WTC11 (cell line): ENCODE results near the gene MAP1B. TPM values are rescaled to one million over a fixed set of nuclear protein-coding genes. Genes with fewer than 3 reads are reported as not detected.

ENCODE experiments used
- ATAC-seq: fragments of 200-7000 bp; cut with Tn5 transposase; 2 replicates; pipeline ENCODE4 v1.10.0; 2021; ENCODE audit warnings: mild to moderate bottlenecking, moderate library complexity
- CTCF ChIA-PET: fragments of 300-600 bp; sonication (Branson Sonifier 250); formaldehyde crosslinking; loops from one replicate; lab custom pipeline; 2021; ENCODE audit warnings: antibody characterized with exemption; lab: Charles Lee
- POLR2A ChIA-PET: fragments of 350-600 bp; sonication (Branson Sonifier 250); formaldehyde crosslinking; loops from one replicate; lab custom pipeline; 2021; ENCODE audit warnings: antibody characterized with exemption; lab: Charles Lee
- DNase-seq: peaks from one replicate; pipeline ENCODE4 v3.0.0; 2021; ENCODE audit warnings: low spot score
- H3K27ac Mint-ChIP-seq: 2 replicates; pipeline ENCODE4 v1.8.0; 2021; ENCODE audit warnings: mixed read lengths
- H3K27me3 Mint-ChIP-seq: 2 replicates; pipeline ENCODE4 v1.8.0; 2021; ENCODE audit warnings: low read depth, mild to moderate bottlenecking, moderate library complexity, mixed read lengths
- H3K36me3 Mint-ChIP-seq: 2 replicates; pipeline ENCODE4 v1.8.0; 2021; ENCODE audit warnings: mixed read lengths
- H3K4me1 Mint-ChIP-seq: 2 replicates; pipeline ENCODE4 v1.8.0; 2022; ENCODE audit warnings: mixed read lengths
- H3K4me3 Mint-ChIP-seq: 2 replicates; pipeline ENCODE4 v1.8.0; 2021; ENCODE audit warnings: mild to moderate bottlenecking, moderate library complexity, mixed read lengths
- H3K9me3 Mint-ChIP-seq: 2 replicates; pipeline ENCODE4 v1.8.0; 2021; ENCODE audit warnings: mixed read lengths
- ATF1 ChIP-seq: sonication (generic); formaldehyde crosslinking; IDR thresholded peaks from 2 replicates; pipeline ENCODE4 v1.8.1; 2023; ENCODE audit warnings: mild to moderate bottlenecking, moderate library complexity, missing genetic modification reagents
- CREM ChIP-seq: sonication (generic); formaldehyde crosslinking; IDR thresholded peaks from 2 replicates; pipeline ENCODE4 v1.8.1; 2022; ENCODE audit warnings: mild to moderate bottlenecking, missing genetic modification reagents, moderate library complexity
- GRHL2 ChIP-seq: fragments of 250-450 bp; sonication (Bioruptor Pico); IDR thresholded peaks from 2 replicates; pipeline ENCODE4 v1.8.0; 2022; ENCODE audit warnings: mild to moderate bottlenecking, moderate library complexity; ENCODE audit not compliant: insufficient replicate concordance, severe bottlenecking
- NFE2L1 ChIP-seq: sonication (generic); formaldehyde crosslinking; IDR thresholded peaks from 2 replicates; pipeline ENCODE4 v1.8.1; 2023; ENCODE audit warnings: missing genetic modification reagents
- SMAD3 ChIP-seq: sonication (generic); formaldehyde crosslinking; IDR thresholded peaks from 2 replicates; pipeline ENCODE4 v1.8.0; 2022; ENCODE audit warnings: missing genetic modification reagents, mild to moderate bottlenecking, borderline replicate concordance
- SOX15 ChIP-seq: fragments of 250-450 bp; sonication (Bioruptor Pico); IDR thresholded peaks from 2 replicates; pipeline ENCODE4 v1.9.0; 2021; ENCODE audit warnings: mild to moderate bottlenecking
- ZNF423 ChIP-seq: fragments of 250-450 bp; sonication (Bioruptor Pico); IDR thresholded peaks from 2 replicates; pipeline ENCODE4 v2.1.2; 2022; ENCODE audit warnings: mild to moderate bottlenecking, moderate library complexity
- total RNA-seq: library from RNA; stranded (reverse); gene quantifications from 3 replicates; pipeline ENCODE4 v1.2.3, GENCODE V29; 2021
- TF ChIP-seq, protein P1 (sequence below): fragments of 250-450 bp; sonication (Bioruptor Pico); IDR thresholded peaks from 2 replicates; pipeline ENCODE4 v1.8.0; 2021; ENCODE audit warnings: mild to moderate bottlenecking
- TF ChIP-seq, protein P2 (sequence below): sonication (generic); formaldehyde crosslinking; IDR thresholded peaks from 2 replicates; pipeline ENCODE4 v1.8.1; 2022; ENCODE audit warnings: mild to moderate bottlenecking, moderate library complexity, missing genetic modification reagents
- TF ChIP-seq, protein P3 (sequence below): sonication (generic); formaldehyde crosslinking; IDR thresholded peaks from 2 replicates; pipeline ENCODE4 v1.8.1; 2023; ENCODE audit warnings: mild to moderate bottlenecking, moderate library complexity, missing genetic modification reagents
- TF ChIP-seq, protein P4 (sequence below): fragments of 250-450 bp; sonication (Bioruptor Pico); IDR thresholded peaks from 2 replicates; pipeline ENCODE4 v1.9.0; 2021; ENCODE audit warnings: mild to moderate bottlenecking, borderline replicate concordance
- TF ChIP-seq, protein P5 (sequence below): sonication (generic); formaldehyde crosslinking; IDR thresholded peaks from 2 replicates; pipeline ENCODE4 v1.8.0; 2022; ENCODE audit warnings: missing genetic modification reagents
- TF ChIP-seq, protein P6 (sequence below): sonication (generic); formaldehyde crosslinking; IDR thresholded peaks from 2 replicates; pipeline ENCODE4 v1.8.0; 2022; ENCODE audit warnings: mild to moderate bottlenecking, missing genetic modification reagents

MAP1B gene
- total RNA-seq, 1 experiment from 2014 or later, result 95.0 TPM

DNA sequence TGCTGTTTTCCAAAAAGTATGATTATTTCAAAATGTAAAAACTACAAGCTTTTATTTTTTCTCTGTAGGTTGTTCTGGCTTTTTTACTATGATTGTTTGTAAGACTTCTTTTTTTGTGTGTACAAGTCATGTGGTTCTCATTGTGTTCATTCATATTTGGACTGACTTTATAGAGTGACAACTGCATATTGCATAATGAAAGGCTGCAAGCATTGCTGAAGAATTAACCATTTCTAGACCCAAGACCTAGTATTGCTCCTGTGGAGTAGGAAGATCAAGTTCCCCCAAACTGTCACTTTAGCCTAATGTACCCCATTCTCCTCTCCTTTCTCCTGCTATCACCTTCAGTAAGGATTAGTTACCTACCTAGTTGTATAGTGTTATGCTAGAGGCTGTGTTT lies 10.0 kb downstream of the MAP1B start (continued):
- TF ChIP-seq, protein P1, sequence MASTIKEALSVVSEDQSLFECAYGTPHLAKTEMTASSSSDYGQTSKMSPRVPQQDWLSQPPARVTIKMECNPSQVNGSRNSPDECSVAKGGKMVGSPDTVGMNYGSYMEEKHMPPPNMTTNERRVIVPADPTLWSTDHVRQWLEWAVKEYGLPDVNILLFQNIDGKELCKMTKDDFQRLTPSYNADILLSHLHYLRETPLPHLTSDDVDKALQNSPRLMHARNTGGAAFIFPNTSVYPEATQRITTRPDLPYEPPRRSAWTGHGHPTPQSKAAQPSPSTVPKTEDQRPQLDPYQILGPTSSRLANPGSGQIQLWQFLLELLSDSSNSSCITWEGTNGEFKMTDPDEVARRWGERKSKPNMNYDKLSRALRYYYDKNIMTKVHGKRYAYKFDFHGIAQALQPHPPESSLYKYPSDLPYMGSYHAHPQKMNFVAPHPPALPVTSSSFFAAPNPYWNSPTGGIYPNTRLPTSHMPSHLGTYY (CRISPR knock-in tag), result no peak

DNA sequence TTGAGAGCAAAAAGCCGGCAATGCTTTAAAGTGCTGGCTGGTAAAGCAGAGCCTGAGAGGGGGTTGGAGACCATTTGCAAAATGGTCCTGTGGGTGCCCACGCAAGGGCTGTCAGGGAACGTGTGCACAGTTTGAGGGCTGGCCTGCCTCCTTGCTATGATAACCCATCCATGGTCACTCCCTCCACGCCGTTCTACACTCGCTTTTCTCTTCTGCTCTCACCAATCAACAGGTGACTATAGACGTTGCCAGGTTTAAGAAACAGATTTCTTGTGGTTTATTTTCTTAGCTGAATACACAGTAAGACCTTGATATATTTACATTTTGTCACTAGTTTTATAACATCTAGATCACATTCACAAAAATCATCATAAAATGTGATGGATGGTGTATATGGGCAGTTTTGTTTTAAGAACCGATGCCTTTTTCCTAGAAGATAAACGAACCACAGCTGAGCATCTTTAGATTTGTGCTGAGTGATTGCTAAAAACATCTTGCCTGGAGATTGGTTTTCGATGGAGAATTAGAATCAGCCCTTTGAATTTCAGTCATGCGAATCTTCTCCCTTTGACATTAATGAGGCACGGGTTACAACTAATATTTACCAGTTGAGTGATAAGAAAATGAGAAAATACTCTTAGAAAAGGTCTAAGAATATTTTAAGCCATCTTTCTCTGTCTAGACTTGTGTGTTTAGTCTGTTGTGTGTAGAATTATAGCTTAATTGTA lies 13.9 kb downstream of the MAP1B start:
- Mint-ChIP-seq H3K4me3 (peak overlapping the region; percentile 52; the same call in 1 of the 2 replicates), H3K27ac (peak overlapping the region; percentile 96), H3K36me3 (peaks cover 30% of the 10 kb centered on the region), H3K4me1 (peaks cover 56% of the 10 kb centered on the region), H3K9me3 (peaks cover 7% of the 10 kb centered on the region), H3K27me3 (no peaks in the 10 kb centered on the region)
- ChIA-PET POLR2A (no interaction called here), CTCF (interaction anchor here (1.3 kb wide), 1 partner anchor 11 kb away, joined by 3 read pairs; no protein-coding TSS in a partner anchor)
- no peak for TF ChIP-seq CREM (CRISPR knock-in tag)
- TF ChIP-seq ZNF423 (CRISPR knock-in tag), result no peak
- TF ChIP-seq, protein P2, sequence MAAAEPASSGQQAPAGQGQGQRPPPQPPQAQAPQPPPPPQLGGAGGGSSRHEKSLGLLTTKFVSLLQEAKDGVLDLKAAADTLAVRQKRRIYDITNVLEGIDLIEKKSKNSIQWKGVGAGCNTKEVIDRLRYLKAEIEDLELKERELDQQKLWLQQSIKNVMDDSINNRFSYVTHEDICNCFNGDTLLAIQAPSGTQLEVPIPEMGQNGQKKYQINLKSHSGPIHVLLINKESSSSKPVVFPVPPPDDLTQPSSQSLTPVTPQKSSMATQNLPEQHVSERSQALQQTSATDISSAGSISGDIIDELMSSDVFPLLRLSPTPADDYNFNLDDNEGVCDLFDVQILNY (CRISPR knock-in tag), result no peak
- TF ChIP-seq, protein P3, sequence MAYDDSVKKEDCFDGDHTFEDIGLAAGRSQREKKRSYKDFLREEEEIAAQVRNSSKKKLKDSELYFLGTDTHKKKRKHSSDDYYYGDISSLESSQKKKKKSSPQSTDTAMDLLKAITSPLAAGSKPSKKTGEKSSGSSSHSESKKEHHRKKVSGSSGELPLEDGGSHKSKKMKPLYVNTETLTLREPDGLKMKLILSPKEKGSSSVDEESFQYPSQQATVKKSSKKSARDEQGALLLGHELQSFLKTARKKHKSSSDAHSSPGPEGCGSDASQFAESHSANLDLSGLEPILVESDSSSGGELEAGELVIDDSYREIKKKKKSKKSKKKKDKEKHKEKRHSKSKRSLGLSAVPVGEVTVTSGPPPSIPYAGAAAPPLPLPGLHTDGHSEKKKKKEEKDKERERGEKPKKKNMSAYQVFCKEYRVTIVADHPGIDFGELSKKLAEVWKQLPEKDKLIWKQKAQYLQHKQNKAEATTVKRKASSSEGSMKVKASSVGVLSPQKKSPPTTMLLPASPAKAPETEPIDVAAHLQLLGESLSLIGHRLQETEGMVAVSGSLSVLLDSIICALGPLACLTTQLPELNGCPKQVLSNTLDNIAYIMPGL (CRISPR knock-in tag), result no peak
- TF ChIP-seq, protein P4, sequence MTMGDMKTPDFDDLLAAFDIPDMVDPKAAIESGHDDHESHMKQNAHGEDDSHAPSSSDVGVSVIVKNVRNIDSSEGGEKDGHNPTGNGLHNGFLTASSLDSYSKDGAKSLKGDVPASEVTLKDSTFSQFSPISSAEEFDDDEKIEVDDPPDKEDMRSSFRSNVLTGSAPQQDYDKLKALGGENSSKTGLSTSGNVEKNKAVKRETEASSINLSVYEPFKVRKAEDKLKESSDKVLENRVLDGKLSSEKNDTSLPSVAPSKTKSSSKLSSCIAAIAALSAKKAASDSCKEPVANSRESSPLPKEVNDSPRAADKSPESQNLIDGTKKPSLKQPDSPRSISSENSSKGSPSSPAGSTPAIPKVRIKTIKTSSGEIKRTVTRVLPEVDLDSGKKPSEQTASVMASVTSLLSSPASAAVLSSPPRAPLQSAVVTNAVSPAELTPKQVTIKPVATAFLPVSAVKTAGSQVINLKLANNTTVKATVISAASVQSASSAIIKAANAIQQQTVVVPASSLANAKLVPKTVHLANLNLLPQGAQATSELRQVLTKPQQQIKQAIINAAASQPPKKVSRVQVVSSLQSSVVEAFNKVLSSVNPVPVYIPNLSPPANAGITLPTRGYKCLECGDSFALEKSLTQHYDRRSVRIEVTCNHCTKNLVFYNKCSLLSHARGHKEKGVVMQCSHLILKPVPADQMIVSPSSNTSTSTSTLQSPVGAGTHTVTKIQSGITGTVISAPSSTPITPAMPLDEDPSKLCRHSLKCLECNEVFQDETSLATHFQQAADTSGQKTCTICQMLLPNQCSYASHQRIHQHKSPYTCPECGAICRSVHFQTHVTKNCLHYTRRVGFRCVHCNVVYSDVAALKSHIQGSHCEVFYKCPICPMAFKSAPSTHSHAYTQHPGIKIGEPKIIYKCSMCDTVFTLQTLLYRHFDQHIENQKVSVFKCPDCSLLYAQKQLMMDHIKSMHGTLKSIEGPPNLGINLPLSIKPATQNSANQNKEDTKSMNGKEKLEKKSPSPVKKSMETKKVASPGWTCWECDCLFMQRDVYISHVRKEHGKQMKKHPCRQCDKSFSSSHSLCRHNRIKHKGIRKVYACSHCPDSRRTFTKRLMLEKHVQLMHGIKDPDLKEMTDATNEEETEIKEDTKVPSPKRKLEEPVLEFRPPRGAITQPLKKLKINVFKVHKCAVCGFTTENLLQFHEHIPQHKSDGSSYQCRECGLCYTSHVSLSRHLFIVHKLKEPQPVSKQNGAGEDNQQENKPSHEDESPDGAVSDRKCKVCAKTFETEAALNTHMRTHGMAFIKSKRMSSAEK (CRISPR knock-in tag), result no peak
- TF ChIP-seq SOX15 (CRISPR knock-in tag), result no peak
- TF ChIP-seq GRHL2 (CRISPR knock-in tag), result no peak
- no peak for TF ChIP-seq NFE2L1
- TF ChIP-seq ATF1 (CRISPR knock-in tag), result no peak
- TF ChIP-seq SMAD3 (CRISPR knock-in tag), result no peak
- TF ChIP-seq, protein P5, sequence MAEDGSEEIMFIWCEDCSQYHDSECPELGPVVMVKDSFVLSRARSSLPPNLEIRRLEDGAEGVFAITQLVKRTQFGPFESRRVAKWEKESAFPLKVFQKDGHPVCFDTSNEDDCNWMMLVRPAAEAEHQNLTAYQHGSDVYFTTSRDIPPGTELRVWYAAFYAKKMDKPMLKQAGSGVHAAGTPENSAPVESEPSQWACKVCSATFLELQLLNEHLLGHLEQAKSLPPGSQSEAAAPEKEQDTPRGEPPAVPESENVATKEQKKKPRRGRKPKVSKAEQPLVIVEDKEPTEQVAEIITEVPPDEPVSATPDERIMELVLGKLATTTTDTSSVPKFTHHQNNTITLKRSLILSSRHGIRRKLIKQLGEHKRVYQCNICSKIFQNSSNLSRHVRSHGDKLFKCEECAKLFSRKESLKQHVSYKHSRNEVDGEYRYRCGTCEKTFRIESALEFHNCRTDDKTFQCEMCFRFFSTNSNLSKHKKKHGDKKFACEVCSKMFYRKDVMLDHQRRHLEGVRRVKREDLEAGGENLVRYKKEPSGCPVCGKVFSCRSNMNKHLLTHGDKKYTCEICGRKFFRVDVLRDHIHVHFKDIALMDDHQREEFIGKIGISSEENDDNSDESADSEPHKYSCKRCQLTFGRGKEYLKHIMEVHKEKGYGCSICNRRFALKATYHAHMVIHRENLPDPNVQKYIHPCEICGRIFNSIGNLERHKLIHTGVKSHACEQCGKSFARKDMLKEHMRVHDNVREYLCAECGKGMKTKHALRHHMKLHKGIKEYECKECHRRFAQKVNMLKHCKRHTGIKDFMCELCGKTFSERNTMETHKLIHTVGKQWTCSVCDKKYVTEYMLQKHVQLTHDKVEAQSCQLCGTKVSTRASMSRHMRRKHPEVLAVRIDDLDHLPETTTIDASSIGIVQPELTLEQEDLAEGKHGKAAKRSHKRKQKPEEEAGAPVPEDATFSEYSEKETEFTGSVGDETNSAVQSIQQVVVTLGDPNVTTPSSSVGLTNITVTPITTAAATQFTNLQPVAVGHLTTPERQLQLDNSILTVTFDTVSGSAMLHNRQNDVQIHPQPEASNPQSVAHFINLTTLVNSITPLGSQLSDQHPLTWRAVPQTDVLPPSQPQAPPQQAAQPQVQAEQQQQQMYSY (CRISPR knock-in tag), result no peak
- TF ChIP-seq, protein P6, sequence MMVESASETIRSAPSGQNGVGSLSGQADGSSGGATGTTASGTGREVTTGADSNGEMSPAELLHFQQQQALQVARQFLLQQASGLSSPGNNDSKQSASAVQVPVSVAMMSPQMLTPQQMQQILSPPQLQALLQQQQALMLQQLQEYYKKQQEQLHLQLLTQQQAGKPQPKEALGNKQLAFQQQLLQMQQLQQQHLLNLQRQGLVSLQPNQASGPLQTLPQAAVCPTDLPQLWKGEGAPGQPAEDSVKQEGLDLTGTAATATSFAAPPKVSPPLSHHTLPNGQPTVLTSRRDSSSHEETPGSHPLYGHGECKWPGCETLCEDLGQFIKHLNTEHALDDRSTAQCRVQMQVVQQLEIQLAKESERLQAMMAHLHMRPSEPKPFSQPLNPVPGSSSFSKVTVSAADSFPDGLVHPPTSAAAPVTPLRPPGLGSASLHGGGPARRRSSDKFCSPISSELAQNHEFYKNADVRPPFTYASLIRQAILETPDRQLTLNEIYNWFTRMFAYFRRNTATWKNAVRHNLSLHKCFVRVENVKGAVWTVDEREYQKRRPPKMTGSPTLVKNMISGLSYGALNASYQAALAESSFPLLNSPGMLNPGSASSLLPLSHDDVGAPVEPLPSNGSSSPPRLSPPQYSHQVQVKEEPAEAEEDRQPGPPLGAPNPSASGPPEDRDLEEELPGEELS (CRISPR knock-in tag), result no peak
- ATAC-seq (no peak), DNase-seq (no peak)
